ENCODE measurements around the gene ARHGAP22. TPM values are rescaled to one million over a fixed set of nuclear protein-coding genes. Genes with fewer than 3 reads are reported as not detected.
A peak's percentile ranks its signal among the peaks of the same experiment; 100 is the strongest.

ARHGAP22 gene
- polyA plus RNA-seq, 3 donors = 1.5 to 7.8 (median 1.9) TPM

- Histone ChIP-seq H3K4me3 (replicated peaks in 1 of 3; ENCODE audit: low read depth in 2 of 3, low read length in 3 of 3) (no peak overlapping the region), H4K20me1 (ENCODE audit: insufficient read depth, low read length) (no peaks in the 10 kb centered on the region), H3K27ac (ENCODE audit: low read depth in 1 of 2, low read length in 2 of 2) (peak overlapping the region; percentile 23 to 64), H3K9ac (ENCODE audit: insufficient read depth, low read length, poor library complexity, severe bottlenecking) (no peak overlapping the region), H3K36me3 (replicated peaks in 1 of 2; ENCODE audit: control insufficient read depth in 1 of 2, insufficient read depth in 2 of 2, low read length in 2 of 2) (no peaks in the 10 kb centered on the region), H3K9me3 (replicated peaks in 1 of 2; ENCODE audit: control insufficient read depth in 1 of 2, insufficient read depth in 1 of 2, low read length in 2 of 2) (peaks cover 7 to 13% of the 10 kb centered on the region in 2 donors), H3K4me1 (ENCODE audit: control insufficient read depth in 1 of 2, insufficient read depth in 2 of 2, low read length in 2 of 2) (peaks cover 30 to 36% of the 10 kb centered on the region in 2 donors), H3K27me3 (ENCODE audit: control insufficient read depth in 2 of 2, insufficient read depth in 2 of 2, low read length in 2 of 2) (no peaks in the 10 kb centered on the region), H3K4me2 (replicated peaks; ENCODE audit: extremely low read depth, low read length, poor library complexity, severe bottlenecking) (no peak overlapping the region), H3K79me2 (ENCODE audit: insufficient read depth, low read length) (no peaks in the 10 kb centered on the region), H2AFZ (ENCODE audit: insufficient read depth, low read depth, low read length, poor library complexity, severe bottlenecking) (no peak overlapping the region)
- Mint-ChIP-seq H3K27me3 (ENCODE audit: low read depth in 3 of 3) (peaks cover 0 to 11% (median 3%) of the 10 kb centered on the region in 3 donors), H3K36me3 (peaks cover 0 to 8% of the 10 kb centered on the region in 2 donors), H3K9me3 (peaks cover 11 to 29% (median 19%) of the 10 kb centered on the region in 7 donors), H3K4me3 (peak overlapping the region in 1 of 2 donors; percentile 70), H3K4me1 (peaks cover 24% of the 10 kb centered on the region), H3K27ac (peak overlapping the region; percentile 53 to 87 (median 82))
- intact Hi-C loops (cut with micrococcal nuclease) = loop anchor here in 1 of 2 donors (10.0 kb wide), 1 partner anchor 147 kb away; no protein-coding TSS in a partner anchor
- TF ChIP-seq CTCF (IDR thresholded peaks at IDR 0.05) = no peak
- WGBS (ENCODE audit: insufficient coverage) = no CpG with 5 or more reads among the region's 1 CpG
- DNase-seq = peak; percentile 76 to 89 (median 85)
Measured at GRCh38 chr10:48511875-48512231, 93.0 kb downstream of the ARHGAP22 start.

- peak overlapping the region in 1 of 2 donors; percentile 70 for H3K4me3 Mint-ChIP-seq
- no peak for TF ChIP-seq CTCF (IDR thresholded peaks at IDR 0.05)
- peaks cover 29 to 35% of the 10 kb centered on the region in 2 donors for H3K4me1 ChIP-seq (ENCODE audit: control insufficient read depth in 1 of 2, insufficient read depth in 2 of 2, low read length in 2 of 2)
Measured at GRCh38 chr10:48511066-48511874, 93.6 kb downstream of the ARHGAP22 start.

More at GRCh38 chr10:48511066-48511874, 93.6 kb downstream of the ARHGAP22 start:
- H3K4me3 ChIP-seq (replicated peaks in 1 of 3; ENCODE audit: low read depth in 2 of 3, low read length in 3 of 3) = no peak overlapping the region
- Mint-ChIP-seq H3K4me1 (peaks cover 27% of the 10 kb centered on the region), H3K36me3 (peaks cover 0 to 8% of the 10 kb centered on the region in 2 donors), H3K27me3 (ENCODE audit: low read depth in 3 of 3) (peaks cover 0 to 11% (median 3%) of the 10 kb centered on the region in 3 donors), H3K9me3 (peaks cover 11 to 25% (median 19%) of the 10 kb centered on the region in 7 donors), H3K27ac (peak overlapping the region in 6 of 7 donors; percentile 55 to 87 (median 79))
- DNase-seq = no peak
- 89% methylated on average over 12 of the region's 13 CpGs for WGBS (ENCODE audit: insufficient coverage)
- peaks cover 6 to 13% of the 10 kb centered on the region in 2 donors for H3K9me3 ChIP-seq (replicated peaks in 1 of 2; ENCODE audit: control insufficient read depth in 1 of 2, insufficient read depth in 1 of 2, low read length in 2 of 2)
- H3K79me2 ChIP-seq (ENCODE audit: insufficient read depth, low read length) = no peaks in the 10 kb centered on the region
- no peaks in the 10 kb centered on the region for H4K20me1 ChIP-seq (ENCODE audit: insufficient read depth, low read length)
- no peaks in the 10 kb centered on the region for H3K36me3 ChIP-seq (replicated peaks in 1 of 2; ENCODE audit: control insufficient read depth in 1 of 2, insufficient read depth in 2 of 2, low read length in 2 of 2)
- H3K27me3 ChIP-seq (ENCODE audit: control insufficient read depth in 2 of 2, insufficient read depth in 2 of 2, low read length in 2 of 2) = no peaks in the 10 kb centered on the region
- H3K27ac ChIP-seq (ENCODE audit: low read depth in 1 of 2, low read length in 2 of 2) = peak overlapping the region; percentile 23 to 64
- no peak overlapping the region for H2AFZ ChIP-seq (ENCODE audit: insufficient read depth, low read depth, low read length, poor library complexity, severe bottlenecking)
- intact Hi-C loops (cut with micrococcal nuclease) = loop anchor here in 1 of 2 donors (10.0 kb wide), 1 partner anchor 146 kb away; no protein-coding TSS in a partner anchor
- H3K4me2 ChIP-seq (replicated peaks; ENCODE audit: extremely low read depth, low read length, poor library complexity, severe bottlenecking) = no peak overlapping the region
- no peak overlapping the region for H3K9ac ChIP-seq (ENCODE audit: insufficient read depth, low read length, poor library complexity, severe bottlenecking)

Measured in CD14-positive monocyte (primary cell).